Measurements from ENCODE around the gene KIF2A.

Gene KIF2A

DNA sequence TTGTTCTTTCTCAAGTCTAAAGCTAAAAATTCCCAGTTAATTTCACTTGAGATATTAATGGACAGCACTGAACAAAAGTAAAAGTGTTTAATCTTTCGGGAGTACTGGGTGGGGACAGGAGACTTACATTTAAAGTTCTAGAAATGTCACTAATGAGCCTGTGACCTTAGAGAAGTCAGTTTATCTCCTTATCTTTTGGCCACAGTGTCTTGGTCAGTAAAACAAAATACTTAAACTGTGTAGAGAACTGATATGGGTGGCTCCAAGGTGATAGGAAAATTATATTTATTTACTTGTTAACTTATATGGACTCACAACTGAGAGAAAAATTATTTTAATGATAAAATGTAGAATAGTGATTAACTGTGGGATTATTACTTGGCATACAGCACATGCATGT, 115.4 kb downstream of the KIF2A start:
- DNase-seq (ENCODE audit: low read depth, low spot score), result no peak
- in situ Hi-C loops (cut with HindIII; ENCODE audit: low sequenced_read_pairs), result no loop called here
- H3K4me3 ChIP-seq (ENCODE audit: low read depth, low read length), result no peak overlapping the region
- TF ChIP-seq, protein P1, sequence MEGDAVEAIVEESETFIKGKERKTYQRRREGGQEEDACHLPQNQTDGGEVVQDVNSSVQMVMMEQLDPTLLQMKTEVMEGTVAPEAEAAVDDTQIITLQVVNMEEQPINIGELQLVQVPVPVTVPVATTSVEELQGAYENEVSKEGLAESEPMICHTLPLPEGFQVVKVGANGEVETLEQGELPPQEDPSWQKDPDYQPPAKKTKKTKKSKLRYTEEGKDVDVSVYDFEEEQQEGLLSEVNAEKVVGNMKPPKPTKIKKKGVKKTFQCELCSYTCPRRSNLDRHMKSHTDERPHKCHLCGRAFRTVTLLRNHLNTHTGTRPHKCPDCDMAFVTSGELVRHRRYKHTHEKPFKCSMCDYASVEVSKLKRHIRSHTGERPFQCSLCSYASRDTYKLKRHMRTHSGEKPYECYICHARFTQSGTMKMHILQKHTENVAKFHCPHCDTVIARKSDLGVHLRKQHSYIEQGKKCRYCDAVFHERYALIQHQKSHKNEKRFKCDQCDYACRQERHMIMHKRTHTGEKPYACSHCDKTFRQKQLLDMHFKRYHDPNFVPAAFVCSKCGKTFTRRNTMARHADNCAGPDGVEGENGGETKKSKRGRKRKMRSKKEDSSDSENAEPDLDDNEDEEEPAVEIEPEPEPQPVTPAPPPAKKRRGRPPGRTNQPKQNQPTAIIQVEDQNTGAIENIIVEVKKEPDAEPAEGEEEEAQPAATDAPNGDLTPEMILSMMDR (IDR thresholded peaks at IDR 0.05; ENCODE audit: low read depth, low read length), result no peak

DNA sequence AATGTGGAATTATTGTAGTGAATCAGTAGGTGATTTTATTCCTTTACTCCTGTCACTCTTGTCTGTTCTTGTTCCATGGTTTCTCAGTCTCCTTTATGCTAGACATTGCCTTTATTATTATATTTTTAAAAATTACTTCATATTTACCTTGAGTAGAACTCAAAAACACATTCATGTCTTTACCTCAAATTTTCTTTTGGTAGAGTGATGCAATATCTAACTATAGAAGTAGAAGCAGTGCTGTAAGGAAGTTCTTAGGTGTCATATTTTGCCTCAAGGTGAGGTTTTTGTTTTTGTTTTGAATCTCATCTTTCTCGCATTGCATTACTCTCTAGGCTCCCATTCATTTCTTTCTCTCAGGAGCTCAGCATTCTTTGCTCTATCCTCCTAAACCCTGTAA, 118.8 kb downstream of the KIF2A start:
- no peak for DNase-seq (ENCODE audit: low read depth, low spot score)
- TF ChIP-seq, protein P1 (IDR thresholded peaks at IDR 0.05; ENCODE audit: low read depth, low read length), result no peak
- in situ Hi-C loops (cut with HindIII; ENCODE audit: low sequenced_read_pairs), result no loop called here

DNA sequence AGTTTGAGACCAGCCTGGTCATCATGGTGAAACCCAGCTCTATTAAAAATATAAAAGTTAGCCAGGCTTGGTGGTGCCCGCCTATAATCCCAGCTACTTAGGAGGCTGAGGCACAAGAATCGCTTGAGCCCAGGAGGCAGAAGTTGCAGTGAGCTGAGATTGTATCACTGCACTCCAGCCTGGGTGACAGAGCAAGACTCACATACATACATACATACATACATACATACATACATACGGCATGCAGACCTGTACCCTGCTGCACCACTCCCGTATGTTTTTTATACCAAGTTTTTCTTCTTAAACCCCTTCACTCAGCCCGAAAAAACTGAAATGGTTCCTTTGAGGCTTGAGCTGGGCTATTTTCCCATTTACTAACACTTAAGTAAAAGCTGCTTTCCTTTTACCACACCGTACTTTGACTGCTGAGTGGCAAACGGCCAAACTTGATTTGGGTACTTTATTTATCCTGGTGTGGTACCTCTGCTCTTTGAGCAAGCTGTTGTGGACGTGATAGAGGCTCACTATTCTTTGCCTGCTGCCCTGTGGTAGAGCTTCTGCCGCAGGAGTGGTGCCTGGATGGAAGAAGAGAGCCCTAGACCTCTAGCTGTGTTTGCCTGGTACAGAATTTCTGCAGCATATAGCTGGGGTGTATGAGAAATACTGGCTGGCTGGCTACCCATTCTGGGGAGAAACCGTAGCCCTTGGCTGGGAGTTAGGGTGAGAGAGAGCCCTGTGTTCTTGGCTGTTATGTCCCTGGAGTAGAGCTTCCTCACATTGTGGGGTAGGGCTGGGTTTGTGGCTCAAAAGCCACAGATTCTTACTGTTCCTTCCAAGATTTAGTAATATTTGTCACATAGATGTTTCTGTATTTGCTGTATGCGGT, 126.0 kb downstream of the KIF2A start:
- TF ChIP-seq, protein P1 (IDR thresholded peaks at IDR 0.05; ENCODE audit: low read depth, low read length), result no peak
- no peak overlapping the region for H3K4me3 ChIP-seq (ENCODE audit: low read depth, low read length)
- no peak for DNase-seq (ENCODE audit: low read depth, low spot score)
- in situ Hi-C loops (cut with HindIII; ENCODE audit: low sequenced_read_pairs), result no loop called here

More for the DNA sequence above, 118.8 kb downstream of the KIF2A start:
- H3K4me3 ChIP-seq (ENCODE audit: low read depth, low read length), result no peak overlapping the region

DNA sequence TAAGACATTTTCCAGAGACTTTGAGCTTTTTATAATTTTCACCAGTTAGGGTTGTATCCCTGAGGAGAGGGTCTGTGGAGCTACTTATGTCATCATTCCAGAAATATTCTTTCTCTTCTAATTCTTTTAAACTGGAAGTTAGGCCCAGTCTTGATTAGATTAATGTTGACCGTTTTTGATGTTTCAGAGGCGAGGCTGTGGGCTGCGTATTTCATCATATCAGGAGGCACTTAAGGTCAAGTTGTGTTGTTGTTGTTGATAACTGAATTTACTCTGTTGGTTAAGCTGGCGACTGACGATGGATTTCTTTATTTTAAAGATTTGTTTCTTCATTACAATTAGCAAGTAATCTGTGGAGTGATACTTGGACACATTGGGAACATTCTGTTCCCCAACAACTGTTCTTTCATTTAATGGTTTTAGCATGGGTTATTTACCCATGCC, 126.6 kb downstream of the KIF2A start:
- in situ Hi-C loops (cut with HindIII; ENCODE audit: low sequenced_read_pairs), result no loop called here
- H3K4me3 ChIP-seq (ENCODE audit: low read depth, low read length), result no peak overlapping the region
- DNase-seq (ENCODE audit: low read depth, low spot score), result no peak
- TF ChIP-seq, protein P1 (IDR thresholded peaks at IDR 0.05; ENCODE audit: low read depth, low read length), result no peak
